SK-N-MC (cell line): ENCODE results near the gene ELOVL6.
A peak's percentile ranks its signal among the peaks of the same experiment; 100 is the strongest.

ENCODE experiments used
- DNase-seq: peaks from one replicate; pipeline ENCODE4 v3.0.0-alpha.2; 2011; ENCODE audit warnings: low read depth, low spot score
- H3K27ac ChIP-seq: fragments of 200-600 bp; sonication (generic); 2 replicates; pipeline ENCODE4 v1.5.1; 2016; ENCODE audit warnings: mixed run types
- H3K36me3 ChIP-seq: fragments of 200-600 bp; sonication (generic); 2 replicates; pipeline ENCODE4 v1.6.1; 2017; ENCODE audit warnings: antibody characterized with exemption, low read length, mixed read lengths; ENCODE audit not compliant: insufficient read depth
- H3K4me3 ChIP-seq: fragments of 200-600 bp; sonication (generic); 2 replicates; pipeline ENCODE4 v1.5.1; 2016
- H3K9ac ChIP-seq: fragments of 200-600 bp; sonication (generic); 2 replicates; pipeline ENCODE4 v1.8.0; 2017; ENCODE audit warnings: mixed run types, mixed read lengths; ENCODE audit not compliant: insufficient read length
- H3K9me3 ChIP-seq: fragments of 200-600 bp; sonication (generic); 2 replicates; pipeline ENCODE4 v1.6.1; 2017; ENCODE audit warnings: low read depth, mild to moderate bottlenecking, antibody characterized with exemption, low read length, moderate library complexity, mixed read lengths
- EZH2 ChIP-seq: fragments of 200-600 bp; sonication (generic); IDR thresholded peaks from one replicate; pipeline ENCODE4 v1.6.1; 2017; ENCODE audit warnings: antibody characterized with exemption
- FOXP2 ChIP-seq: optimal IDR thresholded peaks from 2 replicates; pipeline ENCODE3; 2011; ENCODE audit warnings: mild to moderate bottlenecking, moderate library complexity; ENCODE audit not compliant: insufficient read depth; ENCODE audit errors: extremely low read length, control extremely low read depth
- POLR2AphosphoS5 ChIP-seq: IDR thresholded peaks from 2 replicates; pipeline ENCODE4 v1.6.1; 2012; ENCODE audit warnings: mild to moderate bottlenecking, low read depth, low read length, borderline replicate concordance

The ELOVL6 gene

GRCh38 chr4:110201502-110201901 lies 3.1 kb upstream of the ELOVL6 start:
- Histone ChIP-seq H3K27ac (no peak overlapping the region), H3K4me3 (no peak overlapping the region), H3K9ac (no peak overlapping the region), H3K9me3 (no peaks in the 10 kb centered on the region), H3K36me3 (no peaks in the 10 kb centered on the region)
- TF ChIP-seq POLR2AphosphoS5, result no peak
- TF ChIP-seq FOXP2, result no peak
- TF ChIP-seq EZH2, result no peak
- no peak for DNase-seq

GRCh38 chr4:110200689-110201088 lies 2.3 kb upstream of the ELOVL6 start:
- no peak overlapping the region for H3K9ac ChIP-seq
- no peaks in the 10 kb centered on the region for H3K36me3 ChIP-seq
- TF ChIP-seq POLR2AphosphoS5 (no peak), FOXP2 (no peak), EZH2 (no peak)
- H3K4me3 ChIP-seq, result no peak overlapping the region
- H3K27ac ChIP-seq, result no peak overlapping the region
- no peak for DNase-seq
- H3K9me3 ChIP-seq, result no peaks in the 10 kb centered on the region

DNA sequence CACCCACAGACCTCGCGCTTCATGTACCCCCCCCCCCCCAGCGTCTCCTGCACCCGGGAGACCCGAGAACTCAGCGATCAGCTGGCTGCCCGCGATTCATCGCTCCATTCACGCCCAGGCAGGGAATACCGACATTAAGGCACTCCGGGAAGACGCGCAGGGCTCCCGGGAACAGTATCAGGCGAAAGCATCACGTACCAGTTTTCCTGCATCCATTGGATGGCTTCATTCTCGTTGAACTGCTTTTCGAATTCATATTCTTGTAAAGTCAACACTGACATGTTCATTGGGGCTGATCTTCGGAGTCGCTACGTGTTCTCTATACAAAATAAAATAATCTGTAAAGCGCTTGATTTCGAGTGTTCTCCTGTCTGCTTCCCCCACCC lies 373 bp downstream of the ELOVL6 start:
- no peak for DNase-seq
- TF ChIP-seq EZH2 (no peak), FOXP2 (no peak), POLR2AphosphoS5 (no peak)
- Histone ChIP-seq H3K36me3 (no peaks in the 10 kb centered on the region), H3K9me3 (no peaks in the 10 kb centered on the region), H3K27ac (no peak overlapping the region), H3K4me3 (peak overlapping the region; percentile 93), H3K9ac (no peak overlapping the region)

DNA sequence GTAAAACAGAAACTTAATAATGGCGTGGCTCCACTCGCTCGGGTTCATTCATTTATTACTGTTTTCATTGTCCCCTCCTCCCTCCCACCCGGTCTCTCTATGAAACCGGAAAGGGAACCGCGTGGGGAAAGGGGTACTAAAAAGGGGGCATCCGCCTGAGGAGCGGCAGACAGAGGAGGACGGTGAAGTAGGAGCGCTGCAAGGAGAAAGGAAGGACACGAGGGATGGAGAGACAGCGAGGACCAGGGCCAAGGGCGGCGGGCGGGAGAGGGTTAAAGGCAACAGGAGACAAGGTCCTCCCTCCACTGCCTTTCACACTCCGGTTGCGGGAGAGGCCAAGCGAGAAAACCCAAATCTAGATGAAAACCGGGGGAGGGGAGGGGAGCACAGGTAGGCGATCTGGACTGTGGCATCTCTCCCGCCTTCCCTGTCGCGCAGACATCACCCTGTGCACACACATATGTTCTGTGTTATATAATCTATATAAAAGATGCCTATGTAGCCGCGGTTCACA lies 829 bp downstream of the ELOVL6 start:
- DNase-seq, result no peak
- peak overlapping the region; percentile 65 for H3K27ac ChIP-seq
- peak overlapping the region; percentile 93 for H3K4me3 ChIP-seq
- TF ChIP-seq POLR2AphosphoS5 (peak; percentile 58; the same call in 1 of the 2 replicates), FOXP2 (no peak), EZH2 (no peak)
- no peaks in the 10 kb centered on the region for H3K36me3 ChIP-seq
- no peaks in the 10 kb centered on the region for H3K9me3 ChIP-seq
- peak overlapping the region; percentile 91 for H3K9ac ChIP-seq

- peak overlapping the region; percentile 65 for H3K27ac ChIP-seq
- H3K36me3 ChIP-seq, result no peaks in the 10 kb centered on the region
- H3K9ac ChIP-seq, result peak overlapping the region; percentile 91
- TF ChIP-seq EZH2 (no peak), POLR2AphosphoS5 (peak; percentile 3; the same call in 1 of the 2 replicates)
- H3K9me3 ChIP-seq, result no peaks in the 10 kb centered on the region
- DNase-seq, result no peak
- peak overlapping the region; percentile 93 for H3K4me3 ChIP-seq
Measured at GRCh38 chr4:110196871-110197528, 1.4 kb downstream of the ELOVL6 start.

DNA sequence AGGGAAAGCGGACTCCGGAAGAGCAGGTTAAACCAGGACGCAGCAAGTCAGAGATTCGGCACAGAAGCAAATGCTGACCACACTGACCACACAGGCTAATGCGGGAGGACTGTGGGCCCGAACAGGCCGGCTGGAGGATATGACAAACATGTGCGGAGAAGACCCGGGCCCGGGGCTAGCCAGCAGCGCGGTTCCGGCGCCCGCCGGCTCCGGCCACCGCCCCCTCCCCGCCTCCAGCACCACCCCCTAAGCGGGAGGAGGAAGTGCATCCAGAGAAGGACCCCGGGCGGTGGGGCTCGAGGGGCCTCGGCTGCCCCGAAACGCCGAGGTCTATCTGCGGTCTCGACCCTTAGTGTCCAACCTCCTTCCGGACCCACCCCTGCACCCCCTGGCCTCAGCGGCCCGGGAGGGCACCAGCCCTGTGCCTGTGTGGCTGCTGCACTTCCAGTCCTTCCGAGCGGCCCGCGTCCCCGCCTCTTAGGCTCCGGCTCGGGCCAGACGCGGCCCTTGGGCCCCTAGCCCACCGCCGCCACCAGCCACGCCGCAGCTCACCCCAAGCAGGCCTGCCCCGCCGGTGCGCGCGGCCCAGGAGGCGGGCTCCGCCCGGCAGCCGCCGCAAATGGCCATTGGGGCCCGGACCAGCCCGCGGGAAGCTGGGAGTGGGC lies 2.1 kb downstream of the ELOVL6 start:
- peak; percentile 39 for TF ChIP-seq POLR2AphosphoS5
- TF ChIP-seq FOXP2, result peak; percentile 19
- no peak for TF ChIP-seq EZH2
- Histone ChIP-seq H3K36me3 (no peaks in the 10 kb centered on the region), H3K4me3 (peak overlapping the region; percentile 93), H3K27ac (peak overlapping the region; percentile 65), H3K9me3 (no peaks in the 10 kb centered on the region), H3K9ac (peak overlapping the region; percentile 91)
- no peak for DNase-seq

DNA sequence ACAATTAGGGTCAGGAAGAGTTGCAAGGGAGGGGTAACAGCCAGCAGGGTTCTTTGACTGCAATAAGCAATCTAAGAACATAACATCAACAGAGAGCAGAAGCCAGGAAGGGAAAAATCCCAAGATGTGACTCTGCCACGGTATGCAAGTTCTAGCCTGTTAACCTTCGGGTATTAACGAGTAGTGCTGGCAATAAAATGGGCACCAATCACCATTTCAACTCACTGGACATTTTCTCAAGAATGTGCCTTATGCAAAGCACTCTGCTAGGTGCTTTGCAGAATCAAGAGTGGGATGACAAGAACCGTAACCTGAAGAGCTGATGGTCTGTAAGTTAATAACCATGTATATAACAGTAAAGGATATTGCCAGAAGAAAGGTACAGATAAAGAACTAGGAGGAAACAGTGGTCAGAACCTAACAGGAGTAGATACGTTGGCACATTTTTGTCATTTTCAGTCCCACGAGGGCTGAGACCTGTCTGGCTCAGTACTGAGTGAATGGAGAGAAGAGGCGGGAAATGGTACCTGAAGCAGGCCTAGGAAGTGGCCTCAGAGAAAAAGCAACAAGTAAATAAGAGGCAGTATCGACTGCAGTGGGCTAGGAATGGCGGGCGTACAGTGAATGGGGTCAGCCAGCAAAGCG lies 2.7 kb downstream of the ELOVL6 start:
- no peak for TF ChIP-seq FOXP2
- TF ChIP-seq POLR2AphosphoS5, result no peak
- TF ChIP-seq EZH2, result no peak
- H3K36me3 ChIP-seq, result no peaks in the 10 kb centered on the region
- no peaks in the 10 kb centered on the region for H3K9me3 ChIP-seq
- peak overlapping the region; percentile 65; the same call in 1 of the 2 replicates for H3K27ac ChIP-seq
- no peak for DNase-seq
- peak overlapping the region; percentile 93 for H3K4me3 ChIP-seq
- peak overlapping the region; percentile 91 for H3K9ac ChIP-seq
